GM21423 (cell line): ENCODE measurements around the gene PGAP1.

Source experiments
- ATAC-seq: cut with Tn5 transposase; IDR thresholded peaks from one replicate; pipeline ENCODE4 v1.9.1; 2021; ENCODE audit warnings: mild to moderate bottlenecking, moderate library complexity; ENCODE audit not compliant: unreplicated experiment

Gene PGAP1

GRCh38 chr2:196899976-196900375, 26.5 kb downstream of the PGAP1 start:
- ATAC-seq = no peak

- no peak for ATAC-seq
Observed at GRCh38 chr2:196891136-196891535, 35.4 kb downstream of the PGAP1 start.

GRCh38 chr2:196887431-196887830, 39.1 kb downstream of the PGAP1 start:
- no peak for ATAC-seq

GRCh38 chr2:196884368-196884767, 42.1 kb downstream of the PGAP1 start:
- no peak for ATAC-seq

- ATAC-seq = no peak
Observed at GRCh38 chr2:196876364-196876763, 50.1 kb downstream of the PGAP1 start.

- ATAC-seq = no peak
Observed at GRCh38 chr2:196875414-196875813, 51.1 kb downstream of the PGAP1 start.

GRCh38 chr2:196873511-196873910, 53.0 kb downstream of the PGAP1 start:
- ATAC-seq = no peak

GRCh38 chr2:196854629-196855028, 71.9 kb downstream of the PGAP1 start:
- ATAC-seq = no peak

- no peak for ATAC-seq
Observed at GRCh38 chr2:196853301-196854087, 73.0 kb downstream of the PGAP1 start.

GRCh38 chr2:196851088-196851487, 75.4 kb downstream of the PGAP1 start:
- ATAC-seq = no peak

GRCh38 chr2:196849895-196850294, 76.6 kb downstream of the PGAP1 start:
- ATAC-seq = no peak

GRCh38 chr2:196846295-196846694, 80.2 kb downstream of the PGAP1 start:
- no peak for ATAC-seq

GRCh38 chr2:196845371-196845770, 81.1 kb downstream of the PGAP1 start:
- no peak for ATAC-seq

GRCh38 chr2:196840171-196840570, 86.3 kb downstream of the PGAP1 start:
- ATAC-seq = no peak

- ATAC-seq = no peak
Observed at GRCh38 chr2:196839574-196839973, 86.9 kb downstream of the PGAP1 start.

- ATAC-seq = no peak
Observed at GRCh38 chr2:196836440-196836839, 90.1 kb downstream of the PGAP1 start.

GRCh38 chr2:196830701-196831100, 95.8 kb downstream of the PGAP1 start:
- no peak for ATAC-seq

- no peak for ATAC-seq
Observed at GRCh38 chr2:196827356-196827755, 99.2 kb downstream of the PGAP1 start.

- no peak for ATAC-seq
Observed at GRCh38 chr2:196823750-196824522, 102.6 kb downstream of the PGAP1 start.

GRCh38 chr2:196821195-196821594, 105.3 kb downstream of the PGAP1 start:
- no peak for ATAC-seq

GRCh38 chr2:196809260-196809659, 117.2 kb downstream of the PGAP1 start, which contains the start of gene C2orf66:
TSS of gene C2orf66 (minus strand) at chr2:196809355. CDS start at chr2:196809336, 19 bp downstream.
- ATAC-seq = no peak

- no peak for ATAC-seq
Observed at GRCh38 chr2:196808083-196808665, 118.3 kb downstream of the PGAP1 start.
